PC-3 (cell line): ENCODE results near the gene SLC35D1.

Experiments
- EZH2 ChIP-seq: fragments of 300-600 bp; sonication (generic); IDR thresholded peaks from one replicate; pipeline ENCODE4 v1.6.1; 2017; ENCODE audit warnings: antibody characterized with exemption, mild to moderate bottlenecking, low read length; ENCODE audit not compliant: unreplicated experiment
- TF ChIP-seq, protein P1 (sequence below): fragments of 300-600 bp; sonication (generic); conservative IDR thresholded peaks from 2 replicates; pipeline ENCODE4 v1.5.1; 2017; ENCODE audit warnings: antibody characterized with exemption, low read depth, mild to moderate bottlenecking, low read length

DNA sequence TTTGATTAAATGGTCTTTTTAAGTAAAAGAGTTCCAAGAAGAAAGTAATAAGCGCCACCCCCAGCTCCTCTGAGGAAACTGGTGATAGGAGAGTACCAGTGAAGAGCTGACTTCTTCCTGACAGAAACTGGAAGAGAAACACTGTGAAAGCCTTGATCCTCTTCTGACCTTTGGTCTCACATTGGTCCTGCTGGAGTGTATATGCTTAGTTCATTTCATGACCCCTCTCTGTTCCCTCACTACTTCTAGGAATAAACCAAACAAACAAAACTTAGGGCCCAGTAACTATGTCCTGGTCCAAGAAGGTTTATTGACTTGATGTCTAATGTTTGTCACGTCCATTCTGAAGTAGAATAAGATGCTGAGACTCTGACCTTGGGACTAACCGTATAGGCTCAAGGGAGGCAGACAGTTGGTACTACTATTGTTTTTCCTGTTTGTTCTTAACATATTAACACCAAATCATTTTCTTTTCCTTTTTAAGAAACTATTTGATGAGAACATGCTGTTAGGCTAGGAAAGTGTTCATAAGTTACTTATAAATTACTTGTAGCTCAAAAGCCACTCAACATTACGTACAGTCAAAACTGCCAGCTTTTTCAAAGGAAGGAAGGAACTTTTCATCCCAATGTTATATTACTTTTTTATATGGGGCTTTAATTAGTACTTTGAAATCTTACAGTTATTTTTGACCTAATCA, 71.2 kb downstream of the SLC35D1 start:
- TF ChIP-seq, protein P1, sequence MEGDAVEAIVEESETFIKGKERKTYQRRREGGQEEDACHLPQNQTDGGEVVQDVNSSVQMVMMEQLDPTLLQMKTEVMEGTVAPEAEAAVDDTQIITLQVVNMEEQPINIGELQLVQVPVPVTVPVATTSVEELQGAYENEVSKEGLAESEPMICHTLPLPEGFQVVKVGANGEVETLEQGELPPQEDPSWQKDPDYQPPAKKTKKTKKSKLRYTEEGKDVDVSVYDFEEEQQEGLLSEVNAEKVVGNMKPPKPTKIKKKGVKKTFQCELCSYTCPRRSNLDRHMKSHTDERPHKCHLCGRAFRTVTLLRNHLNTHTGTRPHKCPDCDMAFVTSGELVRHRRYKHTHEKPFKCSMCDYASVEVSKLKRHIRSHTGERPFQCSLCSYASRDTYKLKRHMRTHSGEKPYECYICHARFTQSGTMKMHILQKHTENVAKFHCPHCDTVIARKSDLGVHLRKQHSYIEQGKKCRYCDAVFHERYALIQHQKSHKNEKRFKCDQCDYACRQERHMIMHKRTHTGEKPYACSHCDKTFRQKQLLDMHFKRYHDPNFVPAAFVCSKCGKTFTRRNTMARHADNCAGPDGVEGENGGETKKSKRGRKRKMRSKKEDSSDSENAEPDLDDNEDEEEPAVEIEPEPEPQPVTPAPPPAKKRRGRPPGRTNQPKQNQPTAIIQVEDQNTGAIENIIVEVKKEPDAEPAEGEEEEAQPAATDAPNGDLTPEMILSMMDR: no peak
- TF ChIP-seq EZH2: no peak
